H9 (cell line): Measurements from ENCODE around the gene SLC17A5. TPM values are rescaled to one million over a fixed set of nuclear protein-coding genes. Genes with fewer than 3 reads are reported as not detected.
"Not testable (repeated sequence)": the region's sequence is repeated elsewhere in the genome, so short reads cannot be mapped to it uniquely, and the experiment has no call there.

Experiments used
- DNase-seq: peaks from one replicate; pipeline ENCODE4 v3.0.0-alpha.2; 2017
- H2AFZ ChIP-seq: one replicate; pipeline ENCODE4 v1.6.1; 2013; ENCODE audit warnings: mild to moderate bottlenecking, low read length, control low read depth, moderate library complexity
- H2AK5ac ChIP-seq: 2 replicates; pipeline ENCODE4 v1.6.1; 2013; ENCODE audit warnings: low read length, control low read depth, mixed read lengths; ENCODE audit not compliant: insufficient read length
- H2BK120ac ChIP-seq: one replicate; pipeline ENCODE4 v1.6.1; 2013; ENCODE audit warnings: low read depth, mild to moderate bottlenecking, low read length, control low read depth, inconsistent platforms; ENCODE audit not compliant: poor library complexity, severe bottlenecking
- H2BK12ac ChIP-seq: 2 replicates; pipeline ENCODE4 v1.6.1; 2013; ENCODE audit warnings: low read length, control low read depth, mixed read lengths, low read depth; ENCODE audit not compliant: insufficient read length
- H2BK15ac ChIP-seq: 2 replicates; pipeline ENCODE4 v1.6.1; 2013; ENCODE audit warnings: low read depth, low read length, control low read depth
- H2BK20ac ChIP-seq: one replicate; pipeline ENCODE4 v1.6.1; 2013; ENCODE audit warnings: low read depth, mild to moderate bottlenecking, low read length, control low read depth, inconsistent platforms; ENCODE audit not compliant: poor library complexity, severe bottlenecking
- H2BK5ac ChIP-seq: 2 replicates; pipeline ENCODE4 v1.6.1; 2013; ENCODE audit warnings: low read length, control low read depth, mixed read lengths; ENCODE audit not compliant: insufficient read length
- H3K14ac ChIP-seq: 2 replicates; pipeline ENCODE4 v1.6.1; 2013; ENCODE audit warnings: low read length, control low read depth; ENCODE audit not compliant: insufficient read depth
- H3K18ac ChIP-seq: 2 replicates; pipeline ENCODE4 v1.6.1; 2013; ENCODE audit warnings: low read depth, mild to moderate bottlenecking, mixed read lengths, low read length, control low read depth; ENCODE audit not compliant: insufficient read length
- H3K23ac ChIP-seq: 2 replicates; pipeline ENCODE4 v1.6.1; 2013; ENCODE audit warnings: low read length, control low read depth, mixed read lengths, low read depth; ENCODE audit not compliant: insufficient read length
- H3K23me2 ChIP-seq: 2 replicates; pipeline ENCODE4 v1.6.1; 2013; ENCODE audit warnings: low read depth, mild to moderate bottlenecking, mixed read lengths, low read length, control low read depth; ENCODE audit not compliant: insufficient read length, poor library complexity, severe bottlenecking
- H3K27ac ChIP-seq: 2 replicates; pipeline ENCODE4 v1.5.1; 2013; ENCODE audit warnings: low read length, control low read depth, mixed read lengths, low read depth; ENCODE audit not compliant: insufficient read length
- H3K27me3 ChIP-seq: 2 replicates; pipeline ENCODE4 v1.6.1; 2013; ENCODE audit warnings: low read length, control low read depth, inconsistent platforms; ENCODE audit not compliant: insufficient read depth
- H3K4ac ChIP-seq: 2 replicates; pipeline ENCODE4 v1.6.1; 2013; ENCODE audit warnings: low read depth, mild to moderate bottlenecking, control low read depth, inconsistent platforms, low read length, moderate library complexity
- H3K4me1 ChIP-seq: 2 replicates; pipeline ENCODE4 v1.6.1; 2013; ENCODE audit warnings: low read length, control low read depth, inconsistent platforms; ENCODE audit not compliant: insufficient read depth
- H3K4me2 ChIP-seq: 2 replicates; pipeline ENCODE4 v1.6.1; 2013; ENCODE audit warnings: low read length, control low read depth, mixed read lengths; ENCODE audit not compliant: insufficient read length, insufficient read depth
- H3K56ac ChIP-seq: 2 replicates; pipeline ENCODE4 v1.6.1; 2013; ENCODE audit warnings: low read depth, mild to moderate bottlenecking, mixed read lengths, low read length, control low read depth; ENCODE audit not compliant: insufficient read length
- H3K79me1 ChIP-seq: 2 replicates; pipeline ENCODE4 v1.6.1; 2013; ENCODE audit warnings: low read depth, mild to moderate bottlenecking, moderate library complexity, low read length, control low read depth, inconsistent platforms; ENCODE audit not compliant: insufficient read depth, poor library complexity, severe bottlenecking
- H3K79me2 ChIP-seq: 2 replicates; pipeline ENCODE4 v1.6.1; 2013; ENCODE audit warnings: low read length, control low read depth, inconsistent platforms; ENCODE audit not compliant: insufficient read depth
- H3K9ac ChIP-seq: 2 replicates; pipeline ENCODE4 v1.6.1; 2013; ENCODE audit warnings: low read length, control low read depth, mixed read lengths; ENCODE audit not compliant: insufficient read length; ENCODE audit errors: extremely low read depth
- H3K9me3 ChIP-seq: one replicate; pipeline ENCODE4 v1.6.1; 2013; ENCODE audit warnings: low read depth, low read length, inconsistent platforms; ENCODE audit not compliant: control insufficient read depth
- H3T11ph ChIP-seq: one replicate; pipeline ENCODE4 v1.6.1; 2013; ENCODE audit warnings: mild to moderate bottlenecking, low read length, control low read depth, inconsistent platforms
- H4K20me1 ChIP-seq: one replicate; pipeline ENCODE4 v1.6.1; 2013; ENCODE audit not compliant: control insufficient read depth, insufficient read length, insufficient read depth
- H4K5ac ChIP-seq: 2 replicates; pipeline ENCODE4 v1.6.1; 2013; ENCODE audit warnings: low read depth, mild to moderate bottlenecking, mixed read lengths, low read length, control low read depth; ENCODE audit not compliant: insufficient read length
- H4K8ac ChIP-seq: replicated peaks from 2 replicates; pipeline ENCODE4 v1.6.1; 2013; ENCODE audit warnings: low read length, control low read depth, mixed read lengths, low read depth; ENCODE audit not compliant: insufficient read length
- H4K91ac ChIP-seq: 2 replicates; pipeline ENCODE4 v1.6.1; 2013; ENCODE audit warnings: low read depth, mild to moderate bottlenecking, moderate library complexity, mixed read lengths, low read length, control low read depth; ENCODE audit not compliant: insufficient read length
- H3K27ac Mint-ChIP-seq, 3 experiments: 2 replicates in 2 of 3; 3 replicates in 1 of 3; pipeline ENCODE4 v1.8.0; 2020 to 2021; ENCODE audit warnings: mixed read lengths in 3 of 3, mild to moderate bottlenecking in 1 of 3, moderate library complexity in 1 of 3
- H3K27me3 Mint-ChIP-seq: 2 replicates; pipeline ENCODE4 v1.8.0; 2021; ENCODE audit warnings: low read depth, mild to moderate bottlenecking, moderate library complexity, mixed read lengths
- H3K36me3 Mint-ChIP-seq, 3 experiments: 2 replicates in 2 of 3; 3 replicates in 1 of 3; pipeline ENCODE4 v1.8.0; 2020 to 2021; ENCODE audit warnings: low read depth in 3 of 3, mixed read lengths in 3 of 3; ENCODE audit not compliant: insufficient read depth in 1 of 3
- H3K4me1 Mint-ChIP-seq, 2 experiments: 2 replicates each; pipeline ENCODE4 v1.8.0; 2020; ENCODE audit warnings: mixed read lengths in 2 of 2
- H3K4me3 Mint-ChIP-seq, 2 experiments: 2 replicates in 1 of 2; 3 replicates in 1 of 2; pipeline ENCODE4 v1.8.0; 2020 to 2021; ENCODE audit warnings: mild to moderate bottlenecking in 2 of 2, mixed read lengths in 2 of 2, moderate library complexity in 1 of 2
- H3K9me3 Mint-ChIP-seq, 2 experiments: 2 replicates in 1 of 2; 3 replicates in 1 of 2; pipeline ENCODE4 v1.8.0; 2020; ENCODE audit warnings: mild to moderate bottlenecking in 2 of 2, mixed read lengths in 2 of 2, moderate library complexity in 1 of 2
- WGBS: extraction: QIAGEN DNeasy Blood & Tissue Kit; methylation state at CpG from one replicate; pipeline ENCODE4 v1.1.7; 2013; ENCODE audit warnings: missing lambda C conversion rate, low lambda C conversion rate, mixed read lengths; ENCODE audit not compliant: insufficient read length; ENCODE audit errors: extremely low coverage; 5-methylcytosine and 5-hydroxymethylcytosine counted together
- total RNA-seq: library from RNA; stranded (reverse); gene quantifications from 2 replicates; pipeline ENCODE4 v1.2.1, GENCODE V29; 2021

SLC17A5 gene
- total RNA-seq, 1 experiment from 2014 or later, result 8.9 TPM

- not testable (repeated sequence) for H3K27ac Mint-ChIP-seq, H4K5ac ChIP-seq, H2BK5ac ChIP-seq, H3K4me3 Mint-ChIP-seq, H3K27me3 Mint-ChIP-seq, H3K79me1 ChIP-seq, H3K4me1 ChIP-seq, H3K56ac ChIP-seq, H2BK15ac ChIP-seq, H3K23ac ChIP-seq, DNase-seq, H3K27ac ChIP-seq, H3K9me3 Mint-ChIP-seq, H3T11ph ChIP-seq, H3K36me3 Mint-ChIP-seq, H3K23me2 ChIP-seq, H2BK20ac ChIP-seq, H3K4me2 ChIP-seq, H3K4ac ChIP-seq, H4K20me1 ChIP-seq, H3K14ac ChIP-seq, H2BK120ac ChIP-seq, H2AK5ac ChIP-seq, H2BK12ac ChIP-seq, H3K4me1 Mint-ChIP-seq, H3K9me3 ChIP-seq, H3K27me3 ChIP-seq, H4K8ac ChIP-seq, H4K91ac ChIP-seq, H2AFZ ChIP-seq, H3K9ac ChIP-seq, H3K18ac ChIP-seq, H3K79me2 ChIP-seq
- no CpG with 5 or more reads among the region's 8 CpGs for WGBS
Observed at GRCh38 chr6:73618082-73618481, 35.7 kb downstream of the SLC17A5 start.
